ENCODE measurements around the gene OR52I1.

The OR52I1 gene

DNA sequence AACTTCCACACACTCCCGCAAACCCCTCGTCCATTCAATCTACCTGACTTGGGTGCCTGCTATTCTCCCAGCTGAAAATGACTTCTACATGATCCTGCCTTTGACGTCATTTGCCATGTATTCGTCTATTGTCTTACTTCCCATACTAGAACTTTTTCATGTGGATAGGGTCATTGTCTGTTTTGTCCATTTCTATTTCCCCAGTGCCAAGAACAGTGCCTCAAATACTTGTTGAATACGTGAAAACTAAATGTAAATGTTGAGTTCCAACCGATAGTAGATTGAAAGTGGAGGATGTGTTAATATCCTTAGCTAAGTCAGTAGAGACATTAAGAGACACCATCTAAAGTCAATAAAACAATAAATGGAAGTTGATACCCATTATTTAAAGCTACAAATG lies 13.3 kb downstream of the OR52I1 start:
- TF ChIP-seq Cebpa-rat (IDR thresholded peaks at IDR 0.05): no peak

DNA sequence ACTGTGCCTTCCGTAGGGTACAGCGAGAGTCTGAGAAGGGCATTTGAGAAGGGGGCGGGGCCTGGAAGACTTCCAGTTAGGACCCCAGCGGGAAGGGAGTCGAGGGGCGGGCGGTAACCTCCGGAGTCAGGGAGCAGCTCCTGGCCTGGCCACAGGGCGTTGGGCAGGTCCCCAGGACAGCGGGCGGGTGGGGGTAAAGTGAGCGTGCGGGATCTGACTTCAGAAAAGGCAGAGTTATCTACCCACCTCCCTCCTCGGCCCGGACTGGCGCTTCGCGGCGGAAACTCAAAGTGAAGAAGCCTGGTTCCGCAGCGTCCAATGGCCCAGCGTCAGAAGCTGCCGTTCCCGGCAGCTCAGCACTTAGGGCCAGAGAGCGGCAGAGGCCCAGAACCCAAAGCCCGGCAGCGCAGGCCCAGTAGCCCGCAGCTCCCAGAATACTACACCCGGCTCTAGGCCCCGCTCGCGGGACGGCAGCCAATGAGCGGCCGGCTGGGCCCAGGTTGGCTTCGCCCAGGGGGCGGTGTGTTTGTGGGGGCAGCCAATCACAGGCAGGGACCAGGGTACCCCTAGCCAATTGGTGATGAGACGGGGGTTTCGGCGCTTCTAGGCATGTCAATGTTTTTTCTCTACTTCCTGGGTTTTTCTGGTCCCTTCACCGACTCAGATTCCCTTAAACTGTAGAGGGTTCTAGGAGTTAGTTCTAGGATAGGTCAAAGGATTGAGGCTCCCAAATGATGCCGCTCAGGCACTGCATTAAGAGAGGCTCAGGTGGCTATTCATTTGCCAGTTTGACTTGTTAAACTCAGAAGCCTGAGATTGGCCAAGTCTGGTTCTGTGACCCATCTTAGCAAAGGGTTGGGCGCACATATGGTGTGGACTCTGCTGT lies 14.2 kb downstream of the OR52I1 start, which contains the start of gene TRIM68:
Gene TRIM68 (minus strand): TSS at position 451 of the 886 bp plus-strand sequence. CDS start 2,727 bp downstream, outside the sequence.
- H3K9ac ChIP-seq: peak within 1 kb of the TSS; percentile 84 to 90 (median 87)
- TF ChIP-seq Cebpa-rat (IDR thresholded peaks at IDR 0.05): no peak
- no peaks in the 10 kb centered on the region for H4K20me1 ChIP-seq
- peaks cover 14 to 30% (median 23%) of the 10 kb centered on the region in 11 experiments for H3K36me3 ChIP-seq
- H3K27ac ChIP-seq: peak within 1 kb of the TSS; percentile 74 to 90 (median 86)
- H3K27me3 ChIP-seq: no peaks in the 10 kb centered on the region
- H3K4me1 ChIP-seq: peaks cover 18 to 27% (median 20%) of the 10 kb centered on the region in 10 experiments
- H3K4me3 ChIP-seq: peak within 1 kb of the TSS; percentile 65 to 82 (median 73)
- H3K4me2 ChIP-seq: peak within 1 kb of the TSS; percentile 62 to 85 (median 77)
- peaks cover 0 to 5% (median 0%) of the 10 kb centered on the region in 11 experiments; a peak in 2 of 22 replicates for H3K9me3 ChIP-seq (replicated peaks in 1 of 11)

More for the DNA sequence above, 13.3 kb downstream of the OR52I1 start:
- H4K20me1 ChIP-seq: no peaks in the 10 kb centered on the region
- peaks cover 0 to 5% (median 0%) of the 10 kb centered on the region in 11 experiments; a peak in 2 of 22 replicates for H3K9me3 ChIP-seq (replicated peaks in 1 of 11)
- H3K9ac ChIP-seq: peak overlapping the region; percentile 84 to 90 (median 87); a peak in 18 of 22 replicates
- H3K27me3 ChIP-seq: no peaks in the 10 kb centered on the region
- peaks cover 21 to 39% (median 31%) of the 10 kb centered on the region in 11 experiments for H3K36me3 ChIP-seq
- H3K4me1 ChIP-seq: peaks cover 18 to 27% (median 20%) of the 10 kb centered on the region in 10 experiments
- peak overlapping the region in 6 of 11 experiments; percentile 83 to 90 (median 86); a peak in 12 of 22 replicates for H3K27ac ChIP-seq
- peak overlapping the region; percentile 62 to 85 (median 77) for H3K4me2 ChIP-seq
- peak overlapping the region; percentile 65 to 82 (median 73) for H3K4me3 ChIP-seq

DNA sequence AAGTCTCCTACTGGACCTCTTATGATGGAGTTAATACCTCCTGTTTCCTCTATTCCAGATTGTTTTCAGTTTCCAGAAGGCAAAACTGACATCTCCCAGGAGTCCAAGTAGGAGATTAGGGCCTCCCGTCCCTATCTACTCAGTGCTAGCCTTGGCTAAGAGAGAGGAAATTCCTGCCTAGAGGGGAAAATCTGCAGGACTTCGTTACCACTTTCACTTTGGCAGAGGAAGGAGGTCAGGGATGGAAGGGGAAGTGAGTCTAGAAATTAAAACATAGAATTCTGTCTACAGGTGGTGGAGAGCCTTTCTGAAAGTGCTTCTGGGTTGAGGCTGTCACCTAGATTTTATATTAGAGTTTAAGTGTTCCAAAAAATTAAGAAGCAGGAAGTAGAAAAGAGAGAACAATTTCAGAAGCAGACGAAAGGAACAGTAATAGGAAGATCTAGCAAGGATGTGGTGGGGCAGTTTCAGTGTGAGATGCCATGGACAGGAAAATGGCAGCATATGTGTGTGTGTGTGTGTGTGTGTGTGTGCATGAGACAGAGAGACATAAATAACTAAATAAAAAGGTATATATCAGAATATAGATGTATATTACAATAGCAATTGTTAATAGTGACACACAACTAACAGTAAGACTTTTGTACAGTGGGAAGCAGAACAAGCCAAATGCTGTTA lies 16.6 kb downstream of the OR52I1 start:
- H3K9me3 ChIP-seq (replicated peaks in 1 of 11): peaks cover 0 to 5% (median 0%) of the 10 kb centered on the region in 11 experiments; a peak in 2 of 22 replicates
- H3K27me3 ChIP-seq: no peaks in the 10 kb centered on the region
- H3K4me1 ChIP-seq: peaks cover 18 to 27% (median 20%) of the 10 kb centered on the region in 10 experiments
- TF ChIP-seq Cebpa-rat (IDR thresholded peaks at IDR 0.05): no peak
- peak overlapping the region in 6 of 11 experiments; percentile 6 to 54 (median 17); a peak in 6 of 22 replicates for H3K27ac ChIP-seq
- peak overlapping the region; percentile 59 to 72 (median 63) for H3K4me2 ChIP-seq
- H3K4me3 ChIP-seq: peak overlapping the region in 5 of 10 experiments; percentile 4 to 40 (median 36); a peak in 3 of 20 replicates
- H4K20me1 ChIP-seq: no peaks in the 10 kb centered on the region
- peak overlapping the region in 1 of 11 experiments; percentile 23; a peak in 1 of 22 replicates for H3K9ac ChIP-seq
- peaks cover 0 to 6% (median under 1%) of the 10 kb centered on the region in 11 experiments; a peak in 9 of 22 replicates for H3K36me3 ChIP-seq

DNA sequence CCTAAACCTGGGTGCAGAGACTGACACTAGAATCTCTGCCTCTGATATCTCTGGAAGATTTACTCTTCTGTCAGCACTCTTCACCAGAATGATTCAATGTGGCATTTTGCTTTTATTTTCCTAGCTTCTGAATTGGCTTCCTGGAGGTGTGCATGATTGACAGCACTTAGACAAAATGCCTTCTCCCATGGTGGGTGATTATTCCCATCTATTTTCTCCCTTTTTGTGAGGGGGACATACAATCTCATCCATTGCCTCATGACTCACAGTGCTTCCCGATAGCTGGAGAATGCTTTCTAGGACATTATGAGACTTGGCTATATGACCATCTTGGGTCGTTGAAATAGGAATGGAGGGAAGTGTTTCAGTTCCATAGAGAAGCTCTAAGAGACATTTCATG lies 18.1 kb downstream of the OR52I1 start:
- H3K9ac ChIP-seq: no peak overlapping the region

DNA sequence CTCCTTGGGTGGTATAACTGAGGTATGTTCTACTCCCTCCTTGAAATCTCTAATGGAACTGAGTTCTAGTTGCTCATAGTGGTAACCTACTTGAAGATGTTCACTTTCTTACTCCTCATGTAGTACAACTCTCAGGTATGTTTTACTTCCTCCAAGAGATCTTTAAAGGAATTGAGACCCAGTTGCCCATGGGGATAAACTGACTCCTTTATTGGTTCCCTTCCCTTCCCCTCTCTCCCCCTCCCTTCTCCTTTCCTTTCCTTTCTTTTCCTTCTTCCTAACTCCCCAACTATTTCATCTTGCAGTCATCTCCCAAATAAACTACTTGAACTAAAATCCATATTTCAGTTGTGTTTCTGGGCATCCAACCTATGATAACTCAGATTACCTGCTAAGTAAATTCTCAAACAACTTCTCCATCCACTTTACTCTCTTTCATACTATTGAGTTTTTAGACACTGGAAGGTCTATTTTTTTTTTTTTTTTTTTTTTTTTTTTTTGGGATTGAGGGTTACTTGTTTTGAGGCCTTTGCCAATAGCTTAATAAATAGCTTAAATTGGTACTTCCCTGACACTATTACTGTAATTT lies 22.1 kb downstream of the OR52I1 start:
- Histone ChIP-seq H3K4me2 (no peak overlapping the region), H3K4me3 (no peak overlapping the region), H3K9ac (no peak overlapping the region), H4K20me1 (no peaks in the 10 kb centered on the region), H3K4me1 (no peaks in the 10 kb centered on the region), H3K27me3 (no peaks in the 10 kb centered on the region), H3K27ac (no peak overlapping the region), H3K9me3 (replicated peaks in 1 of 11) (no peaks in the 10 kb centered on the region), H3K36me3 (no peaks in the 10 kb centered on the region)
- TF ChIP-seq Cebpa-rat (IDR thresholded peaks at IDR 0.05): no peak

More for the DNA sequence above, 18.1 kb downstream of the OR52I1 start:
- no peak for TF ChIP-seq Cebpa-rat (IDR thresholded peaks at IDR 0.05)
- Histone ChIP-seq H3K27ac (no peak overlapping the region), H3K4me2 (no peak overlapping the region), H4K20me1 (no peaks in the 10 kb centered on the region), H3K27me3 (no peaks in the 10 kb centered on the region), H3K9me3 (replicated peaks in 1 of 11) (peaks cover 0 to 5% (median 0%) of the 10 kb centered on the region in 11 experiments; a peak in 2 of 22 replicates), H3K4me3 (no peak overlapping the region), H3K36me3 (no peaks in the 10 kb centered on the region), H3K4me1 (peaks cover 12 to 20% (median 15%) of the 10 kb centered on the region in 10 experiments)

DNA sequence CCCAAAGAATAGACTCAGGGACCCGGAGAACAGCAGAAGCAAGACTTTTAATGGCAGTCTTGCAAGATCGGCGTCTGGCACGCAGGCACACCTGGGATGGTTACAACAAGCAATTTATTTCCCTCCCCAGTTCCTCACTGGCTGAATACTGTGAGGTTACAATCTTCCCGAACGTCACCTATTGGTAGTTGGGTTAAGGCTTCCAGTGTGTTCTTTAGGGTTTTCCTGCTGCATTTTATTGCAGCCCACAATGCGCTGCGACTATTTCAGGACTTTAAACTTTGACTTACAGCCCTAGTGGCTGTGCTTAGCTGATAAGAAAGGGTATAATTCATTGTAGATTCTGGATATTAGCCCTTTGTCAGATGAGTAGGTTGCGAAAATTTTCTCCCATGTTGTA lies 25.7 kb downstream of the OR52I1 start:
- Histone ChIP-seq H3K27ac (no peak overlapping the region), H4K20me1 (no peaks in the 10 kb centered on the region), H3K4me1 (no peaks in the 10 kb centered on the region), H3K9me3 (replicated peaks in 1 of 11) (no peaks in the 10 kb centered on the region), H3K4me2 (no peak overlapping the region), H3K36me3 (no peaks in the 10 kb centered on the region), H3K4me3 (no peak overlapping the region), H3K9ac (no peak overlapping the region), H3K27me3 (no peaks in the 10 kb centered on the region)
- TF ChIP-seq Cebpa-rat (IDR thresholded peaks at IDR 0.05): no peak

DNA sequence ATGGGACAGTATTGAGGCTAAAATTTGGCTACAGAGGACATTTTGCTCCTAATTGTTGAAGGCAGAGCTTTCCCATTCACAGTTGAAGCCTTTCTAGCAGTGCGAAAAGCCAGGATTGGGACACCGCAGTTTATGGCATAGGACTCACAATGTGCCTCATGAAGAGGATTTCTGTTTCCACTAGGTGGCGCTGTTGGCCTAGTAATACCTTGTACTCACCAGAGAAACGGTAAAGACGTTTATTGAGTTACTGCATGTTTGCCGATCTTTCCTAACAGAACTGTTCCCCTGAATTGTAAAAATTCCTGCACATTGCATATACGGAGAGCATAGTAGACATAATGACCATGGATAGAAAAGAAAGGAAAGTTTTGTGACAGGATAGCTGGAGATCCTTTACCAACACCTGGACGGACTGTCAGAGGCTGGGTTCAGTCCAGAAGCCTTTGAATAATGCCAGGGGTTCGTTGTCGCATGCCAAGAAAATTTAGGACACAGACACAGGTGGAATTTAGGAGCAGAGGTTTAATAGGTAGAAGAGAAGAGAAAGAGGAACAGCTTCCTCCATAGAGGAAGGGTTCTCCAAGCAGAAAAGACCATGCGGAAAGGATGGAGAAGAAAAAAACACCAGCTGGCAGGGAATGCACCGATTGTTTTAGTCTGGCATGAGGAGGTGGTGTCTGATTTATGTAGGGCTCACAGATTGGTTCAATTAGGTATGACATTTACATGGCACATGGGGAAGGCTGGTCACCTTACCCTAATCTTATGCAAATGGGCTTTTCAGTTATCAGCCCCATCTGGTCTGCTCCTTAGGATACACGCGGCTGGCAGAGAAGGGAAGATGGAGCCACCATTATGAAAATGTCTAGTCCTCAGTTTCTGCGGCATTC lies 32.6 kb downstream of the OR52I1 start:
- Histone ChIP-seq H3K9me3 (replicated peaks in 1 of 11) (peaks cover 0 to 10% (median 0%) of the 10 kb centered on the region in 11 experiments; a peak in 5 of 22 replicates), H3K4me1 (no peaks in the 10 kb centered on the region), H3K36me3 (no peaks in the 10 kb centered on the region), H3K4me2 (no peak overlapping the region), H3K4me3 (no peak overlapping the region), H3K27ac (no peak overlapping the region), H3K9ac (no peak overlapping the region), H3K27me3 (no peaks in the 10 kb centered on the region), H4K20me1 (no peaks in the 10 kb centered on the region)
- no peak for TF ChIP-seq Cebpa-rat (IDR thresholded peaks at IDR 0.05)

DNA sequence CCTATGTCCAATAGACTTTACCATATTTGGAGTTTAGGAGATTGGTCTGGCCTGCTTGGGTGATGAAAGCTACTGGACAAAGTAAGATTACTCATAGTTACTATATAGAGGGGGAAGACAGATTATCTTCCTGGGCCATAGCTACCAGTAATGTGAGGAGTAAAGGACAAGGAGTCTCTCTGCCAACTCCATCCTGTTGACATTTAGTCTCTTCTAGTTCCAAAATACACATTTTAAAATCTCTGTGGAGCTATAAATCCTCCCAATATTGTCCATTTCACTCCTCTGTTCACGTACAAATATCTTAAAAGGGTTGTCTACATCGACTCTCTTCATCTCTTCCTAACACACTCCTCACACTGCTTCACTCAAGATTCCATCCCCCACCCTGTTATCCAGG lies 42.3 kb downstream of the OR52I1 start:
- Histone ChIP-seq H3K27ac (no peak overlapping the region), H3K9me3 (replicated peaks in 1 of 11) (no peaks in the 10 kb centered on the region), H3K9ac (no peak overlapping the region), H3K27me3 (no peaks in the 10 kb centered on the region), H3K4me1 (no peaks in the 10 kb centered on the region; a peak in 1 of 20 replicates), H3K36me3 (no peaks in the 10 kb centered on the region), H3K4me2 (no peak overlapping the region), H3K4me3 (no peak overlapping the region), H4K20me1 (no peaks in the 10 kb centered on the region)
- no peak for TF ChIP-seq Cebpa-rat (IDR thresholded peaks at IDR 0.05)

Measured in BLaER1 treated with 17β-estradiol and CSF1 and Interleukin-3, amounts not matched to agents 10 nM and 100 nM (cell line).